Breast epithelium (tissue), 4 donors: Measurements from ENCODE around the gene SPATS1. TPM values are rescaled to one million over a fixed set of nuclear protein-coding genes. Genes with fewer than 3 reads are reported as not detected.

Experiments used
- DNase-seq, 2 donors: peaks; one replicate each; pipeline ENCODE4 v3.0.0-alpha.2; 2019; ENCODE audit warnings: low spot score in 2 of 2
- H3K27ac ChIP-seq, 2 donors: fragments of 200-600 bp; sonication (generic) in 1 of 2; one replicate each; pipeline ENCODE4 v1.5.1; 2016 to 2019; ENCODE audit warnings: mild to moderate bottlenecking in 1 of 2
- H3K27me3 ChIP-seq, 2 donors: fragments of 200-600 bp; sonication (generic) in 1 of 2; one replicate each; pipeline versions ENCODE4 v1.5.1 to v1.6.0; 2017 to 2019; ENCODE audit warnings: control low read depth in 1 of 2, mild to moderate bottlenecking in 1 of 2
- H3K36me3 ChIP-seq: fragments of 200-600 bp; one replicate; pipeline ENCODE4 v1.5.1; 2019
- H3K4me1 ChIP-seq, 2 donors: fragments of 200-600 bp; sonication (generic); one replicate each; pipeline ENCODE4 v1.5.1; 2016 to 2019; ENCODE audit warnings: control low read depth in 1 of 2
- H3K4me3 ChIP-seq, 3 donors: fragments of 200-600 bp; sonication (generic); 1 replicate in 2 of 3; 2 replicates in 1 of 3; pipeline ENCODE4 v1.5.1; 2016 to 2019; ENCODE audit warnings: mild to moderate bottlenecking in 3 of 3, moderate library complexity in 2 of 3
- H3K9me3 ChIP-seq, 2 donors: fragments of 200-600 bp; sonication (generic) in 1 of 2; one replicate each; pipeline ENCODE4 v1.5.1; 2016 to 2019; ENCODE audit warnings: control low read depth in 1 of 2
- POLR2A ChIP-seq: fragments of 450-650 bp; IDR thresholded peaks from one replicate; pipeline ENCODE4 v1.6.1; 2016; ENCODE audit warnings: antibody characterized with exemption, mild to moderate bottlenecking, moderate library complexity
- POLR2AphosphoS5 ChIP-seq, 3 donors: sonication (generic); formaldehyde crosslinking; IDR thresholded peaks; one replicate each; pipeline ENCODE4 v1.6.1; 2017; ENCODE audit warnings: antibody characterized with exemption in 3 of 3
- intact Hi-C: fragments of 100-400 bp; cut with DNase I; formaldehyde crosslinking; loops from one replicate; pipeline ENCODE4 v1.15.1; 2023; ENCODE audit warnings: low total_unique reads
- total RNA-seq, 3 donors: library from RNA; depleted of rRNA; stranded (reverse); fragments of >200 nt; gene quantifications; one replicate each; pipeline ENCODE4 v1.1.0, GENCODE V29; 2016
- TF ChIP-seq, protein P1 (sequence below), 3 donors: fragments of 450-650 bp; IDR thresholded peaks; one replicate each; pipeline ENCODE4 v1.5.1; 2016 to 2017; ENCODE audit warnings: antibody characterized with exemption in 3 of 3, mild to moderate bottlenecking in 3 of 3, moderate library complexity in 3 of 3

Gene SPATS1
- total RNA-seq, 3 donors from 2014 or later, result not detected

DNA sequence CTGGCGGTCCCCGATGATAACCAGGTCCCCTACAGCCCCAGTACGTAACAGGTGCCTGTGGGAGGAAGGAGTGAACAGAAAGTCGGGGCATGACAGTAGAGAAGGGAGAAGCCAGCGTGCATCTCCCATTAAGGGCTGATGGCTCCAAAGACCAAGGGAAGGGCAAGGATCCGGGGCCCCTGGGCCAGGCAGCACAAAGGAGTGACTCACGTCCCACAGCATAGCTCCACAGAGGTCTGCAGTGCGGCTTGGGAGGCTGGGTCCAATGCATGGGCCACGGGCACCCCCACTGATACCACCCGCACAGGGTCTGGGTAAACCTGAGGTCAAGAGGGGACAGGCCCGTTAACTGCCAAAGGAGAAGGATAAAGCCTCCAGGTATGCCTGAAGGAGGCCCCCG is 39.6 kb upstream of the SPATS1 start:
- no peak for TF ChIP-seq POLR2A
- no peak for TF ChIP-seq POLR2AphosphoS5 (IDR thresholded peaks at IDR 0.05)
- TF ChIP-seq, protein P1, sequence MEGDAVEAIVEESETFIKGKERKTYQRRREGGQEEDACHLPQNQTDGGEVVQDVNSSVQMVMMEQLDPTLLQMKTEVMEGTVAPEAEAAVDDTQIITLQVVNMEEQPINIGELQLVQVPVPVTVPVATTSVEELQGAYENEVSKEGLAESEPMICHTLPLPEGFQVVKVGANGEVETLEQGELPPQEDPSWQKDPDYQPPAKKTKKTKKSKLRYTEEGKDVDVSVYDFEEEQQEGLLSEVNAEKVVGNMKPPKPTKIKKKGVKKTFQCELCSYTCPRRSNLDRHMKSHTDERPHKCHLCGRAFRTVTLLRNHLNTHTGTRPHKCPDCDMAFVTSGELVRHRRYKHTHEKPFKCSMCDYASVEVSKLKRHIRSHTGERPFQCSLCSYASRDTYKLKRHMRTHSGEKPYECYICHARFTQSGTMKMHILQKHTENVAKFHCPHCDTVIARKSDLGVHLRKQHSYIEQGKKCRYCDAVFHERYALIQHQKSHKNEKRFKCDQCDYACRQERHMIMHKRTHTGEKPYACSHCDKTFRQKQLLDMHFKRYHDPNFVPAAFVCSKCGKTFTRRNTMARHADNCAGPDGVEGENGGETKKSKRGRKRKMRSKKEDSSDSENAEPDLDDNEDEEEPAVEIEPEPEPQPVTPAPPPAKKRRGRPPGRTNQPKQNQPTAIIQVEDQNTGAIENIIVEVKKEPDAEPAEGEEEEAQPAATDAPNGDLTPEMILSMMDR (IDR thresholded peaks at IDR 0.05), result no peak
- no peak for DNase-seq
- Histone ChIP-seq H3K27me3 (no peaks in the 10 kb centered on the region), H3K9me3 (no peaks in the 10 kb centered on the region), H3K4me1 (no peaks in the 10 kb centered on the region), H3K4me3 (no peak overlapping the region), H3K36me3 (no peaks in the 10 kb centered on the region), H3K27ac (no peak overlapping the region)
- intact Hi-C loops, result no loop called here

GRCh38 chr6:44303842-44304241 is 38.6 kb upstream of the SPATS1 start:
- TF ChIP-seq POLR2A, result no peak
- TF ChIP-seq POLR2AphosphoS5 (IDR thresholded peaks at IDR 0.05), result no peak
- TF ChIP-seq, protein P1 (IDR thresholded peaks at IDR 0.05), result no peak
- DNase-seq, result no peak
- H3K36me3 ChIP-seq, result no peaks in the 10 kb centered on the region
- intact Hi-C loops, result no loop called here
- no peaks in the 10 kb centered on the region for H3K9me3 ChIP-seq
- H3K4me1 ChIP-seq, result no peaks in the 10 kb centered on the region
- no peaks in the 10 kb centered on the region for H3K27me3 ChIP-seq
- H3K4me3 ChIP-seq, result no peak overlapping the region
- H3K27ac ChIP-seq, result no peak overlapping the region

DNA sequence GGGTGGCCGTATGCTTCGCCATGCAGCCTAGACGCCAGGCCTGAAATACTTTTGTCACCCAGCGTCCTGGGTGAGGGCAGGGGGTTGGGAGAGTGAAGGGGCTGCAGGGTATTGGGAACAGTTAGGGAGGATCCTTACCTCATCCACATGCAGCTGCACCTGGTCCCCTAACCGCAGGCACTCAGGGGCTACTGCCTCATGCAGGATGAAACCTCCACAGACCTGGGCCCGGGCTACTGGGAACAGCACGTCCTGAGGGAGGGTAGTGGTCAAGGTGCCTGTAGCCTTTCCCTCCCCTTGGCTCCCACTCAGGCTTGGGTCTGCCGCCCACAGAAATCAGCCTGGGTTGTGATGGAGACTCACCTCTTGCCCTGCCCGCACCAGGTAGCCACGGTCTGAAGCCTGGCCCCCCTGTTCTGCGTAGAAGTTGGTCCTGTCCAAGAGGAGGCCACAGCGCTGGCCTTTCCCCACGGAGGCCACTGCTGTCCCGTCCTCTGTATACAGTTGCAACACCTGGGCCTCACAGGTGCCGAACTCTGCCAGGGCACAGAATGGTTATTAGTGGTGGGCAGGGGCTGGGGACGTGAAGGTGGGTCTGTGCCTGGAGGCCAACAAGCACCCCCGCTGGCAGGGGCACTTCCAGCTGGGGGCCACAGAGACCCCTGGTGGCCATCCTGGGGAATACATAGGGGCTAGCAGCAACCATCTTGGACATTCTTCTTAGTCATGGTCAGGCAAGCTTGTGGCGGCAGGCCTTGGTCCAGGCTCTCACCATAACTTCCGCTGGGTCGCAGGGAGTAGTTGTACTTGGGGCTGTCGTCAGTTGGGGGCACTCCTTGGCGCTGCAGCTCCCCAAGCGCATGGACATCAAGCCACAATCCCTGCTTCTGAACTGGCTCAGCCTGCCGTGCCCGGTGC is 37.9 kb upstream of the SPATS1 start:
- no peak for DNase-seq
- Histone ChIP-seq H3K27me3 (no peaks in the 10 kb centered on the region), H3K4me1 (no peaks in the 10 kb centered on the region), H3K4me3 (no peak overlapping the region), H3K27ac (no peak overlapping the region), H3K9me3 (no peaks in the 10 kb centered on the region), H3K36me3 (no peaks in the 10 kb centered on the region)
- intact Hi-C loops, result no loop called here
- TF ChIP-seq, protein P1 (IDR thresholded peaks at IDR 0.05), result peak; percentile 26 to 47 (median 38)
- no peak for TF ChIP-seq POLR2AphosphoS5 (IDR thresholded peaks at IDR 0.05)

DNA sequence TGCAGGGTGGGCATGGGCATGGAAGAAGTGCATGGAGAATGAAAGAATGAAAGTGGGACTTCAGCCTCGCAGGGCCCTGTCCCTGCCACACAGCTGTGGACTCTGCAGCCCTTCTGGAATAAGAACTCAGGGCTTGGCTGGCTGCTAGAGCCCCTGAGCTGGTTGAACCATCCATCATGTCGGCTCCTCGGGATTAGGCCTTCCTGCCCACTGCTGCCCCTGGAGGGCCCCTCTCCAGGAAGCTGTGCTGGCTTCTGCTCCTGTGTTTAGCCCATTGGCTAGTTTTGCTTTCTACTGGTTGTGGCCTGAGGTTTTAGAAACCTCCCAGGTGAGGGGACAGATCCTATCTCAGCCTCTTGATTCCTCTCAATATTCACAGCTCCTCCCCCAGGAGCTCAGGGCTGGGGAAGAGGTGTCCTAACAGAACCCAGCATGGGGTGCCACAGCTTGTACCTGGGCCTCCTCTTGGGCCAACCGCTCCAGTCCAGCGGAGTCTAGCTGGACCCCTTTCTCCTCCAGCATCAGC is 37.2 kb upstream of the SPATS1 start:
- intact Hi-C loops, result no loop called here
- Histone ChIP-seq H3K27me3 (no peaks in the 10 kb centered on the region), H3K36me3 (no peaks in the 10 kb centered on the region), H3K27ac (no peak overlapping the region), H3K9me3 (no peaks in the 10 kb centered on the region), H3K4me1 (no peaks in the 10 kb centered on the region), H3K4me3 (no peak overlapping the region)
- DNase-seq, result no peak
- TF ChIP-seq POLR2AphosphoS5 (IDR thresholded peaks at IDR 0.05) (no peak), POLR2A (no peak)
- TF ChIP-seq, protein P1 (IDR thresholded peaks at IDR 0.05), result no peak

GRCh38 chr6:44306710-44307109 is 35.7 kb upstream of the SPATS1 start:
- no peaks in the 10 kb centered on the region for H3K9me3 ChIP-seq
- H3K36me3 ChIP-seq, result no peaks in the 10 kb centered on the region
- DNase-seq, result no peak
- H3K4me3 ChIP-seq, result no peak overlapping the region
- TF ChIP-seq POLR2A (no peak), POLR2AphosphoS5 (IDR thresholded peaks at IDR 0.05) (no peak)
- TF ChIP-seq, protein P1 (IDR thresholded peaks at IDR 0.05), result no peak
- H3K27ac ChIP-seq, result no peak overlapping the region
- no peaks in the 10 kb centered on the region for H3K4me1 ChIP-seq
- H3K27me3 ChIP-seq, result no peaks in the 10 kb centered on the region
- intact Hi-C loops, result no loop called here
